ENCODE measurements around the gene PRR15L. TPM values are rescaled to one million over a fixed set of nuclear protein-coding genes. Genes with fewer than 3 reads are reported as not detected.

PRR15L gene
- total RNA-seq, 1 experiment from 2014 or later: not detected

DNA sequence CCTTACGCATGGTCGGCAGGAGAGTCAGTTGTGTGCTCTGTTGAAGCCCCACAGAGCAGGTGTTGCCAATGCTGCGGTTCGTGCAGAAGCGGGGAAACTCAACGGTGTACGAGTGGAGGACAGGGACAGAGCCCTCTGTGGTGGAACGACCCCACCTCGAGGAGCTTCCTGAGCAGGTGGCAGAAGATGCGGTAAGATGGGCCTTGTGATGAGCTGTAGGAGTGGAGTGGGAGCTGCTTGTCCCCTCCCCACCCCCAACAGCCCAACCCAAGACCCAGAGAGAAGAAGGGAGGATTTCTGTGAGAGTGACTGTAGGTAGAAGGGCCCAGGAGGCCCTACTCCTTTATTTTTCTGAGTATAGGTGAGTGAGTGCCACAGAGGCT, 18.1 kb upstream of the PRR15L start:
- no peak overlapping the region for H2BK5ac ChIP-seq (ENCODE audit: insufficient read length, low read length)
- no peak for DNase-seq
- no peak overlapping the region for H4K8ac ChIP-seq (replicated peaks; ENCODE audit: insufficient read length, low read depth, low read length)
- H3K23ac ChIP-seq (ENCODE audit: insufficient read length, low read depth, low read length): no peak overlapping the region
- H3K4me1 ChIP-seq (ENCODE audit: insufficient read depth, low read length): no peaks in the 10 kb centered on the region
- no peak overlapping the region; the same call in 1 of the 2 replicates for H3K14ac ChIP-seq (ENCODE audit: insufficient read depth, low read length)
- H3K9me3 ChIP-seq (ENCODE audit: control insufficient read depth, low read depth, low read length): no peaks in the 10 kb centered on the region
- H3K56ac ChIP-seq (ENCODE audit: insufficient read length, low read depth, low read length): no peak overlapping the region
- Mint-ChIP-seq H3K36me3 (ENCODE audit: insufficient read depth in 1 of 3, low read depth in 3 of 3) (peaks cover 34 to 75% (median 66%) of the 10 kb centered on the region in 3 experiments; a peak in 6 of 7 replicates), H3K4me1 (peaks cover 3 to 5% of the 10 kb centered on the region in 2 experiments; a peak in 2 of 4 replicates), H3K27ac (no peak overlapping the region), H3K9me3 (no peaks in the 10 kb centered on the region), H3K27me3 (ENCODE audit: low read depth) (no peaks in the 10 kb centered on the region), H3K4me3 (no peak overlapping the region)
- no peak overlapping the region for H2BK12ac ChIP-seq (ENCODE audit: insufficient read length, low read depth, low read length)
- H2AK5ac ChIP-seq (ENCODE audit: insufficient read length, low read length): no peak overlapping the region
- H2BK20ac ChIP-seq (ENCODE audit: low read depth, low read length, poor library complexity, severe bottlenecking): no peak overlapping the region
- H4K5ac ChIP-seq (ENCODE audit: insufficient read length, low read depth, low read length): no peak overlapping the region
- no peaks in the 10 kb centered on the region for H3K79me1 ChIP-seq (ENCODE audit: insufficient read depth, low read depth, low read length, poor library complexity, severe bottlenecking)
- no peaks in the 10 kb centered on the region for H3K23me2 ChIP-seq (ENCODE audit: insufficient read length, low read depth, low read length, poor library complexity, severe bottlenecking)
- no peak overlapping the region for H3K4me2 ChIP-seq (ENCODE audit: insufficient read depth, insufficient read length, low read length)
- no CpG with 5 or more reads among the region's 10 CpGs for WGBS (ENCODE audit: extremely low coverage, insufficient read length, low lambda C conversion rate)
- H2BK15ac ChIP-seq (ENCODE audit: low read depth, low read length): no peak overlapping the region
- no peak overlapping the region for H3K27ac ChIP-seq (ENCODE audit: insufficient read length, low read depth, low read length)
- no peaks in the 10 kb centered on the region for H3K27me3 ChIP-seq (ENCODE audit: insufficient read depth, low read length)
- TF ChIP-seq, protein P1, sequence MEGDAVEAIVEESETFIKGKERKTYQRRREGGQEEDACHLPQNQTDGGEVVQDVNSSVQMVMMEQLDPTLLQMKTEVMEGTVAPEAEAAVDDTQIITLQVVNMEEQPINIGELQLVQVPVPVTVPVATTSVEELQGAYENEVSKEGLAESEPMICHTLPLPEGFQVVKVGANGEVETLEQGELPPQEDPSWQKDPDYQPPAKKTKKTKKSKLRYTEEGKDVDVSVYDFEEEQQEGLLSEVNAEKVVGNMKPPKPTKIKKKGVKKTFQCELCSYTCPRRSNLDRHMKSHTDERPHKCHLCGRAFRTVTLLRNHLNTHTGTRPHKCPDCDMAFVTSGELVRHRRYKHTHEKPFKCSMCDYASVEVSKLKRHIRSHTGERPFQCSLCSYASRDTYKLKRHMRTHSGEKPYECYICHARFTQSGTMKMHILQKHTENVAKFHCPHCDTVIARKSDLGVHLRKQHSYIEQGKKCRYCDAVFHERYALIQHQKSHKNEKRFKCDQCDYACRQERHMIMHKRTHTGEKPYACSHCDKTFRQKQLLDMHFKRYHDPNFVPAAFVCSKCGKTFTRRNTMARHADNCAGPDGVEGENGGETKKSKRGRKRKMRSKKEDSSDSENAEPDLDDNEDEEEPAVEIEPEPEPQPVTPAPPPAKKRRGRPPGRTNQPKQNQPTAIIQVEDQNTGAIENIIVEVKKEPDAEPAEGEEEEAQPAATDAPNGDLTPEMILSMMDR (conservative IDR thresholded peaks at IDR 0.05): no peak
- H2AFZ ChIP-seq (ENCODE audit: low read length): no peak overlapping the region
- H3K79me2 ChIP-seq (ENCODE audit: insufficient read depth, low read length): no peaks in the 10 kb centered on the region
- no peak overlapping the region for H2BK120ac ChIP-seq (ENCODE audit: low read depth, low read length, poor library complexity, severe bottlenecking)
- no peak overlapping the region for H3K18ac ChIP-seq (ENCODE audit: insufficient read length, low read depth, low read length)
- no peak overlapping the region for H3K4ac ChIP-seq (ENCODE audit: low read depth, low read length)
- no peak overlapping the region for H3K9ac ChIP-seq (ENCODE audit: extremely low read depth, insufficient read length, low read length)
- H4K20me1 ChIP-seq (ENCODE audit: control insufficient read depth, insufficient read depth, insufficient read length): no peaks in the 10 kb centered on the region
- H4K91ac ChIP-seq (ENCODE audit: insufficient read length, low read depth, low read length): no peak overlapping the region
- no peak overlapping the region for H3T11ph ChIP-seq (ENCODE audit: low read length)
